Neural progenitor cell (in vitro differentiated cells): ENCODE results near the gene CD28. TPM values are rescaled to one million over a fixed set of nuclear protein-coding genes. Genes with fewer than 3 reads are reported as not detected.

ENCODE experiments used
- DNase-seq: peaks from one replicate; pipeline ENCODE4 v3.0.0-alpha.2; 2016; ENCODE audit warnings: low spot score
- H2AFZ ChIP-seq: fragments of 200-600 bp; sonication (generic); replicated peaks from 2 replicates; pipeline ENCODE4 v1.6.1; 2016; ENCODE audit warnings: antibody characterized with exemption
- H3F3A ChIP-seq: fragments of 200-600 bp; sonication (generic); 2 replicates; pipeline ENCODE4 v1.6.1; 2016; ENCODE audit warnings: antibody characterized with exemption, low read depth
- H3K27ac ChIP-seq: fragments of 200-600 bp; sonication (generic); 2 replicates; pipeline ENCODE4 v1.5.1; 2016; ENCODE audit warnings: mild to moderate bottlenecking
- H3K27me3 ChIP-seq: fragments of 200-600 bp; sonication (generic); 2 replicates; pipeline ENCODE4 v1.6.1; 2016; ENCODE audit warnings: mild to moderate bottlenecking, moderate library complexity
- H3K36me3 ChIP-seq: fragments of 200-600 bp; sonication (generic); 2 replicates; pipeline ENCODE4 v1.5.1; 2016
- H3K4me1 ChIP-seq: fragments of 200-600 bp; sonication (generic); 2 replicates; pipeline ENCODE4 v1.6.1; 2016; ENCODE audit warnings: mixed run types
- H3K4me2 ChIP-seq: fragments of 200-600 bp; sonication (generic); 2 replicates; pipeline ENCODE4 v1.6.1; 2016
- H3K4me3 ChIP-seq: fragments of 200-600 bp; sonication (generic); 2 replicates; pipeline ENCODE4 v1.5.1; 2016
- H3K79me2 ChIP-seq: fragments of 200-600 bp; sonication (generic); 2 replicates; pipeline ENCODE4 v1.6.1; 2016; ENCODE audit warnings: low read depth
- H3K9ac ChIP-seq: fragments of 200-600 bp; sonication (generic); 2 replicates; pipeline ENCODE4 v1.6.1; 2016
- H3K9me3 ChIP-seq: fragments of 200-600 bp; sonication (generic); 2 replicates; pipeline ENCODE4 v1.5.1; 2016; ENCODE audit warnings: low read depth
- H4K20me1 ChIP-seq: fragments of 200-600 bp; sonication (generic); 2 replicates; pipeline ENCODE4 v1.6.1; 2016; ENCODE audit warnings: low read depth
- H3K27ac Mint-ChIP-seq: 3 replicates; pipeline ENCODE4 v1.8.0; 2021; ENCODE audit warnings: mixed read lengths
- H3K27me3 Mint-ChIP-seq: 2 replicates; pipeline ENCODE4 v1.8.0; 2022; ENCODE audit warnings: low read depth, mild to moderate bottlenecking, inconsistent platforms, moderate library complexity, mixed read lengths; ENCODE audit not compliant: insufficient read depth
- H3K36me3 Mint-ChIP-seq: 3 replicates; pipeline ENCODE4 v1.8.0; 2021; ENCODE audit warnings: mixed read lengths
- H3K4me1 Mint-ChIP-seq: 3 replicates; pipeline ENCODE4 v1.8.0; 2021; ENCODE audit warnings: mixed read lengths
- H3K4me3 Mint-ChIP-seq: 3 replicates; pipeline ENCODE4 v1.8.0; 2021; ENCODE audit warnings: mild to moderate bottlenecking, moderate library complexity, mixed read lengths
- H3K9me3 Mint-ChIP-seq: 3 replicates; pipeline ENCODE4 v1.8.0; 2020; ENCODE audit warnings: mixed read lengths
- CTCF ChIP-seq: fragments of 200-600 bp; sonication (generic); IDR thresholded peaks from 2 replicates; pipeline ENCODE4 v1.5.1; 2017; ENCODE audit warnings: antibody characterized with exemption, mild to moderate bottlenecking
- EZH2 ChIP-seq: fragments of 200-600 bp; sonication (generic); IDR thresholded peaks from 2 replicates; pipeline ENCODE4 v1.6.1; 2017; ENCODE audit warnings: antibody characterized with exemption, mild to moderate bottlenecking, moderate library complexity
- EZH2phosphoT487 ChIP-seq: fragments of 200-600 bp; sonication (generic); IDR thresholded peaks from 2 replicates; pipeline ENCODE4 v1.6.1; 2017; ENCODE audit warnings: antibody characterized with exemption
- small RNA-seq: library from RNA; depleted of rRNA; stranded (forward); fragments of <200 nt; gene quantifications from one replicate; pipeline ENCODE3, GENCODE V24; 2015
- total RNA-seq: library from RNA; depleted of rRNA; stranded (reverse); fragments of >200 nt; gene quantifications from 2 replicates; pipeline ENCODE4 v1.2.3, GENCODE V29; 2015; ENCODE audit warnings: low replicate concordance

CD28 gene
- total RNA-seq, 1 donor from 2014 or later, result not detected

GRCh38 chr2:203786549-203787351 lies 80.3 kb downstream of the CD28 start:
- H3K36me3 Mint-ChIP-seq, result no peaks in the 10 kb centered on the region

GRCh38 chr2:203787979-203788378 lies 81.5 kb downstream of the CD28 start:
- Histone ChIP-seq H3K9ac (no peak overlapping the region), H3K27ac (no peak overlapping the region), H3K36me3 (no peaks in the 10 kb centered on the region), H3F3A (no peaks in the 10 kb centered on the region), H3K4me3 (no peak overlapping the region), H3K79me2 (no peaks in the 10 kb centered on the region), H3K4me1 (no peaks in the 10 kb centered on the region), H4K20me1 (no peaks in the 10 kb centered on the region), H2AFZ (peak overlapping the region; percentile 50), H3K9me3 (no peaks in the 10 kb centered on the region), H3K4me2 (no peak overlapping the region), H3K27me3 (no peaks in the 10 kb centered on the region)
- DNase-seq, result no peak
- peaks cover 3% of the 10 kb centered on the region for H3K9me3 Mint-ChIP-seq
- H3K4me1 Mint-ChIP-seq, result peaks cover 23% of the 10 kb centered on the region
- H3K27me3 Mint-ChIP-seq, result peaks cover 5% of the 10 kb centered on the region
- TF ChIP-seq CTCF (no peak), EZH2phosphoT487 (no peak), EZH2 (no peak)
- no peak overlapping the region for H3K27ac Mint-ChIP-seq
- no peak overlapping the region for H3K4me3 Mint-ChIP-seq
- no peaks in the 10 kb centered on the region for H3K36me3 Mint-ChIP-seq

More at GRCh38 chr2:203786549-203787351, 80.3 kb downstream of the CD28 start:
- Histone ChIP-seq H3F3A (no peaks in the 10 kb centered on the region), H3K4me1 (no peaks in the 10 kb centered on the region), H2AFZ (peak overlapping the region; percentile 58), H3K4me2 (no peak overlapping the region), H3K9ac (no peak overlapping the region), H4K20me1 (no peaks in the 10 kb centered on the region), H3K9me3 (no peaks in the 10 kb centered on the region), H3K27me3 (no peaks in the 10 kb centered on the region), H3K36me3 (no peaks in the 10 kb centered on the region), H3K79me2 (no peaks in the 10 kb centered on the region), H3K27ac (no peak overlapping the region), H3K4me3 (no peak overlapping the region)
- H3K4me1 Mint-ChIP-seq, result peaks cover 33% of the 10 kb centered on the region
- no peak overlapping the region for H3K4me3 Mint-ChIP-seq
- H3K27ac Mint-ChIP-seq, result no peak overlapping the region
- DNase-seq, result no peak
- peaks cover 3% of the 10 kb centered on the region for H3K9me3 Mint-ChIP-seq
- TF ChIP-seq EZH2phosphoT487, result no peak
- TF ChIP-seq EZH2, result no peak
- TF ChIP-seq CTCF, result no peak
- peaks cover 5% of the 10 kb centered on the region for H3K27me3 Mint-ChIP-seq

Small RNAs within 50 kb of the gene (small RNA-seq; reads per million reads assigned to genes)
- gene AC125238.1 (not detected), gene RNU6-474P (not detected)

Other genes starting within 250 kb of the CD28 start
- gene RAPH1, start 171.3 kb upstream of the CD28 start, total RNA-seq, result 9.3 and 11.2 TPM in 2 replicates
- gene CTLA4, start 161.1 kb downstream of the CD28 start, total RNA-seq, result not detected in 2 replicates
- not detected in 2 replicates for gene ICOS, start 230.1 kb downstream of the CD28 start, total RNA-seq